D721Med (cell line): ENCODE measurements around the gene CTNNA3.

Source experiments
- DNase-seq: peaks from one replicate; pipeline ENCODE4 v3.0.0; 2011; ENCODE audit warnings: low spot score; ENCODE audit not compliant: insufficient read length
- FAIRE-seq: peaks from 2 replicates; lab custom pipeline; 2011; peaks lifted over from hg19 to GRCh38; lab: Jason Lieb, UNC
- TF ChIP-seq, protein P1 (sequence below): IDR thresholded peaks from 2 replicates; pipeline ENCODE4 v1.5.1; 2012; ENCODE audit warnings: mild to moderate bottlenecking, control low read depth; ENCODE audit not compliant: insufficient read depth; ENCODE audit errors: missing control alignments

CTNNA3 gene

DNA sequence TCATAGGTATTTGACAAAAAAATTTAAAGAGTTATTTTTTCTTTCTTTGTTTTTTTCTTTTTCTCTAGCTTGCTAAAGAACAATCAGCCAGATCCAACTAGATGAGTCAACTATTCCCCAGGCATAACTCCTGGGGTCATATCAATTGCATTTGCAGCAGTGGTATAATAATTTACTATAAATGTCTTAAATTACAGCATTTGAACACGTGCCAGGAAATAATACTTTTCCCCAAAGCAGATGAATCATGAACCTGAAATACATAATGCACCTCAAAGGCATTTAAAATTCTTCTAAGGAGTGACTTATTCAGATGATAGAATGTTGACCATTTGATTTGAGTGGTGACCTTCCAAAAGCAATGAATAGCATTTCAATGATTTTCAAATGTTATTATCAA, 580.0 kb downstream of the CTNNA3 start:
- no peak for FAIRE-seq
- DNase-seq: no peak
- TF ChIP-seq, protein P1, sequence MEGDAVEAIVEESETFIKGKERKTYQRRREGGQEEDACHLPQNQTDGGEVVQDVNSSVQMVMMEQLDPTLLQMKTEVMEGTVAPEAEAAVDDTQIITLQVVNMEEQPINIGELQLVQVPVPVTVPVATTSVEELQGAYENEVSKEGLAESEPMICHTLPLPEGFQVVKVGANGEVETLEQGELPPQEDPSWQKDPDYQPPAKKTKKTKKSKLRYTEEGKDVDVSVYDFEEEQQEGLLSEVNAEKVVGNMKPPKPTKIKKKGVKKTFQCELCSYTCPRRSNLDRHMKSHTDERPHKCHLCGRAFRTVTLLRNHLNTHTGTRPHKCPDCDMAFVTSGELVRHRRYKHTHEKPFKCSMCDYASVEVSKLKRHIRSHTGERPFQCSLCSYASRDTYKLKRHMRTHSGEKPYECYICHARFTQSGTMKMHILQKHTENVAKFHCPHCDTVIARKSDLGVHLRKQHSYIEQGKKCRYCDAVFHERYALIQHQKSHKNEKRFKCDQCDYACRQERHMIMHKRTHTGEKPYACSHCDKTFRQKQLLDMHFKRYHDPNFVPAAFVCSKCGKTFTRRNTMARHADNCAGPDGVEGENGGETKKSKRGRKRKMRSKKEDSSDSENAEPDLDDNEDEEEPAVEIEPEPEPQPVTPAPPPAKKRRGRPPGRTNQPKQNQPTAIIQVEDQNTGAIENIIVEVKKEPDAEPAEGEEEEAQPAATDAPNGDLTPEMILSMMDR: no peak

DNA sequence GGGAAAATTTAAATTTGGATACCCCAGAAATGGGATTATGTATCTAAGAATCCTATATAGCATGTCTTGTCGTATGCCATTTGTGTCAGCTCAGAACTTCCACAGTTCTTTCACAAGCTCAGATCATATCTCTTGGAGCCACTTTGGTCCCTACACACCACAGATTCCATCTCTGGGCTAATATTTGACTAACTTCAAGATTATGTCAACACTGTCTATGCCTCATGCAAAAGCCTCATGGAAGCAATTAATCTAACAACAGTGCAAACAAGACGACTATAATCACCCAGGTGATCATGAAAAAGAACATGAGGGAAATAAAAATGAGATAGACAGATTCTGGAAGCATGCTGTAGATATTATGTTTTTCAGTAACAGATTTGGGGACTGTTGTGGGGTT, 581.0 kb downstream of the CTNNA3 start:
- TF ChIP-seq, protein P1: no peak
- DNase-seq: no peak
- no peak for FAIRE-seq

DNA sequence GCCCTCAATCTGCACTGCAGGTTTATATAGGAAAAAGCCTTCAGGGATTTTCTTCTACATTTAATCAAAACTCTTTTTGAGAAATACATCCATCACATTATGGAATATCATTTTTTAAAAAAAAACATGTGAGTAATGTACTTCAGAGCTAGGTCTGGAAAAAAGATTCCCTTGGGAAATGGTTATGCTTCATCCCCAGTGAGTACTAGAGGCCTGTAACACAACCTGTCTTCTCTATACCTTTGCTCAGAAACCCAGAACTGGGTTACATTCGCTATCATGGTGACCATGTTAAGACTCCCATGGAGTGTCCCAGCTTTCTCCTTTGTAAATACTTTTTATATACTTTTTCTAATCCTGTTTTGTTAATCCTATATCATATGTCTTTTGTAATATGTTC, 583.2 kb downstream of the CTNNA3 start:
- FAIRE-seq: no peak
- DNase-seq: no peak
- TF ChIP-seq, protein P1: no peak

DNA sequence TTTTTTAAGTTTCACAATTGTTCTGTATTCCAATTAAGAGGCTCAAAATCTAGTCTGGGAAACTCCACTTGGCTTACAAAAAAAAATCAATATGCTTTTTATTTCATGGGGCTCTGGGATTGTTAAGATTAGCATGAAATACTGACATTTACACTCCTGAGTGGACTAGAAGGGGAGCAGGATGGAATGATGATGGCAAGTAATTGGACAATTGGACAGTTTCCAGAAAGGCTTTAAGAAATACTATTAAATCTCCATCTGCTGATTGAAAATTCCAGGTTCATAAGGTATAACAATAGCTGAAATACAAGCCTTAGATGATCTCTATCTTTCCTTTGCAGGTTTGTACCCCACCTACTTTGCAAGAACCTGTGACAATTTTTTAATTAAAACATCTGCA, 585.7 kb downstream of the CTNNA3 start:
- FAIRE-seq: no peak
- TF ChIP-seq, protein P1: no peak
- no peak for DNase-seq

DNA sequence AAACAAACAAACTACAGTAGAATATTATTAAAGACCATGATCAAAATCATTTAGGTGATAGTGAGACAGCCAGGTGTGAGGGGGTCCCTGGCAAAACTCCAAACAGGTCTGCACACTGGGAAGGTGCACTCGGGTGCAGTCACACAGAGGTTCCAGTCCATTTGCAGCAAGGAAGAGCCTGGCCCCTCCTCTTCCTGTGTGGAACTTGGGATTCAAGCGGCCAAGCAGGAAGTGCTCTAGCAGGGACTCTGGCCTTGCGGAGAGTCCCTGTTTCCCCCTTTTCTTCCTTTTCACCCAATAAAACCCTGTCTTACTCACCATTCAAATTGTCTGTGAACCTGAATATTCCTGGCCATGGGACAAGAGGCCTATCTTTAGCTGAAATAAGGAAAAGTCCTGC, 588.3 kb downstream of the CTNNA3 start:
- TF ChIP-seq, protein P1: no peak
- no peak for FAIRE-seq

DNA sequence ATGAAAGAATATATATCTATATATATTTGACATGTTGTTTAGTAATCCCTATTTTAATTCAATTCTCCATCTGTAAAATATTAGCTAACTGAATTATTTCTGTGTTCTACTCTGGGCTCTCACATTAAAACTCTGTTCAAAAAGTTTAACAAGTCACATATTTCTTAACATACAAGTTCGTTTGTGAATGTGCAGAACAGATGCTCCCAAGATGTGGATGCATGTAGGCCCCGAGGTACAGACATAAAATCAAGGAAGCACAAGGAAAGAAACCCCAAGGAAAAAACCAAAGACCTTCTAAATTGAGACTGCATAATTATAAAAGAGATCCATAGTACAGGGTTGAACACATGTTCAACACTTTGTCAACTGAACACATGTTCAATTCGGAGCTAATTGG, 595.0 kb downstream of the CTNNA3 start:
- FAIRE-seq: no peak
- DNase-seq: no peak
- TF ChIP-seq, protein P1: no peak

More for the DNA sequence above, 588.3 kb downstream of the CTNNA3 start:
- no peak for DNase-seq

DNA sequence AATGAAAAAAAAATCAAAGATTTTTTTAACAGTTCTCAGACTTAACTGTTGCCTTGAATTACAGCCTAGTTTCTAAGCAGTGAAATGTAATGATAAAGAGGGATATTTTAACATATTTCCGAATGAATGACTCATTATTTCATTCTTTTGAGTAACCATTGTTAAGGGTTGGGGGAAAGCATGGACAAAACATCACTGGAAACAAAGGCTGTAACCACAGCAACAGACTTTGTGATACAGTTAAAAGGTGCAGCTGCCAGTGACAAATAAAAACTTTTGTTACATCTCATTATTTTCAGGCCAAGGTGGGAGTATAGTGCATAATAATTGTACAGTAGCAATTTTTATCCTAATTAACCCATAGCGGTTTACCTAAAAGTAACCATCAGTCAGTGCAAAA, 597.5 kb downstream of the CTNNA3 start:
- FAIRE-seq: no peak
- no peak for DNase-seq
- TF ChIP-seq, protein P1: no peak
